GM18873 (cell line): ENCODE data around the gene COL13A1.

ENCODE experiments used
- ATAC-seq: cut with Tn5 transposase; IDR thresholded peaks from one replicate; pipeline ENCODE4 v1.9.1; 2021; ENCODE audit warnings: mild to moderate bottlenecking, moderate library complexity, moderate number of reproducible peaks; ENCODE audit not compliant: unreplicated experiment, low FRiP score

The COL13A1 gene

DNA sequence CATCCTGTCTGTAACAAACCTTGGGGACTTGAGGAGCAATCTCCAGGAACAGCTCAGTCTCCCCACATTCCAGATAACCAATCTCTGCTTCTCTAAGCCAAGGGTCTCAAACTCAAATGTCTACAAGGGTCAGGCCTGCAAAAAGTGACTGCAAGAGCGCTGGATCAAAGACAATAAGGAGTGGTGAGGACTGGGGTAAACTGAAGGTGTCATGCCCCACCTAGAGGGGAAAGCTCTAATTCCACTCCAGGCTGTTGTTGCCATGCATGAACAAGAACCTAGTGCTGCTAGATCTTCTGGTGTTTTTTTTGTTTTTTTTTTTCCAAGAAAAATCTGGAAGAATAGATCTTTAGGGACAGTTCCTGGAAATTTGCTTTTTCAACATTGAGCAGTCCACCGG, 133.1 kb downstream of the COL13A1 start:
- ATAC-seq, result no peak

DNA sequence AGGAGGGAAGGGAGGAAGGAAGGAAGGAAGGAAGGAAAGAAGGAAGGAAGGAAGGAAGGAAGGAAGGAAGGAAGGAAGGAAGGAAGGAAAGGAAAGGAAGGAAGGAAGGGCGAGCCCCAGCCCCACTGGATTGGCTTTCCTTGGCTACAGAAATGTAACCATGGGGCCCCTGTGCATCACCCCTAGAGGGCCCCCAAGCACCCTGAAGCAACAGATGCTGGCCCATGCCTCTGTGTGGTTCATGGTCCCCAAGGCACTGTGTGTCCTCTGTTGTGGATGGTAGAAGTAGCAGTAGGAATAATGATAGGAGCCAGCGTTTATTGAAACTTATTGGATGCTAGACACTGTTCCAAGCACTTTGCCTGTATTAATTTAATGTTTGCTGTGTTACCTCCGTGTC, 134.4 kb downstream of the COL13A1 start:
- ATAC-seq, result no peak

GRCh38 chr10:69938541-69938991, 136.9 kb downstream of the COL13A1 start:
- no peak for ATAC-seq

DNA sequence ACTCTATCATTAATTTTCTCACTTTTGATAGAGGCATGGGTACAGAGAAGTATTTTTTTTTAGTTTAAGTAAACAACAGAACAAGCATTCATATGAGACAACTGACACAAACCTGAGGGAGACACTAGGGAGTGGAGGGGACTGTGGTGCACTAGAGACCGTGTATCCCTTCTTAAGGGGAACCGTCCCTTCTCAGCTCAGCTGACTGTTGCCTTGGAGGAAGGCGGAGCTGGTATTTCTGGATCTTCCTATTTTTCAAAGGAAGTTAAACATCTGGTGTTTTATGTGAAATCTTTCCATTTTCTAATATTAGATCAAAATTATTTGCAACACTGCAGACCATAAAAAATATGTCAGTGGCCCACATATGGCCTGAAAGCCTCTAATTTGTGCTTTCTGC, 137.4 kb downstream of the COL13A1 start:
- no peak for ATAC-seq

- no peak for ATAC-seq
Observed at GRCh38 chr10:69939481-69939880, 137.8 kb downstream of the COL13A1 start.

- ATAC-seq, result no peak
Observed at GRCh38 chr10:69941730-69942129, 140.0 kb downstream of the COL13A1 start.

- ATAC-seq, result no peak
Observed at GRCh38 chr10:69943292-69943820, 141.7 kb downstream of the COL13A1 start.

DNA sequence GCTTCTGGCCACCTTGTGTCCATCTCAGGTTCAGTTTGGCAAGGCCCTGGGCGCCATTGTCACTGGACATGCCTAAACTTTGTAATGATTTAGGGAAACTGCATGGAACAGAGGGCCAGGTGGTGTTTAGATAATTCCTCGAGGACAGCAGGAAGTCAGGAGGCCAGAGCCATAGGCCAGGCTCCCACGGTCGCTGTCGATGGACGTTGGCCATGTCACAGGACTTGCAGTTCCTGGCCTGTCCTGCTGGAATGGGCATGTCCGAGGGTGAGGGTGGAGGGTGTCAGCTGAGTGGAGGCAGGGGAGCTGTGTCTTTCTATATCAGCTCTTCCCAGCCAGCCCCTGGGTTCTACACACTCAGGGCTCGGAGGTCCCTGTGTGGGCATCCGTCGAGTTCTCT, 143.1 kb downstream of the COL13A1 start:
- no peak for ATAC-seq

DNA sequence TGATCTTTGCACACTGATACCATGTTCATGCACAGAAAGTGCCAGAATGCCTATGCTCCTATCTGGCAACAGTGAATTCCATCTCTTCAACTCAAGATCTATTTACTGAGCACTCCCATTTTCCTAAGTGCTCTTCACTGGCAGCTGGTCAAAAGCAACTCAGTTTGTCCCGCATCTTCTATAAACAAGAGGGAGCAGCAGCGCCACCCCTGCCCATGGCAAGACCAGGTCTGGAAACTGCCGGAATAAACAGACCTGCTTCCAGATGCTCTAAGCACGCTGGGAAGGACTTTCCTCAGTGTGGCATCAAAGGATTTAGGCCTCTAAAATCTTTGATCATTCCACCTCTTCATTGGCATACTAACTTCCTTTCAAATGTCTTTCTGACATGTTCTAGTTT, 146.6 kb downstream of the COL13A1 start:
- no peak for ATAC-seq

- ATAC-seq, result no peak
Observed at GRCh38 chr10:69949770-69950169, 148.1 kb downstream of the COL13A1 start.

DNA sequence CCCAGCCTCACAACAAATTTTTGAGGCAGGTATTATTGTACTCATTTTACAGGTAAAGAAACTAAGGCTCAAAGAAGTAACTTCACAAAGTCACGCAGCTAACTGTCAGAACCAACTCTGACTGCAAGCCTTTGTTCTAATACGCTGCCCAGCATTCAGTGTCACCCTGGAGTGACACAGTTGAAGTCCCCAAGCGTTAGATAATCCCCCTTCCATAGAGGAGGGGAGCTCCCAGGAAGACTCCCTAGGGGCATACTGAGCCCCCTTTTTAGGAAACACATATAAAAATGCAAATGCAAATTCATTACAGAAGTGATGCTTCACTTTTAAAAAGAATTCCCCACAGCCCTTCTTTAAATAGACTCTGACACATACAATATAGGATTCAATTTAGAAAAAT, 150.0 kb downstream of the COL13A1 start:
- no peak for ATAC-seq

GRCh38 chr10:69952069-69952800, 150.5 kb downstream of the COL13A1 start:
- no peak for ATAC-seq

GRCh38 chr10:69952821-69953221, 151.1 kb downstream of the COL13A1 start:
- no peak for ATAC-seq

- ATAC-seq, result no peak
Observed at GRCh38 chr10:69953851-69954250, 152.1 kb downstream of the COL13A1 start.

GRCh38 chr10:69955211-69955805, 153.6 kb downstream of the COL13A1 start:
- ATAC-seq, result no peak

DNA sequence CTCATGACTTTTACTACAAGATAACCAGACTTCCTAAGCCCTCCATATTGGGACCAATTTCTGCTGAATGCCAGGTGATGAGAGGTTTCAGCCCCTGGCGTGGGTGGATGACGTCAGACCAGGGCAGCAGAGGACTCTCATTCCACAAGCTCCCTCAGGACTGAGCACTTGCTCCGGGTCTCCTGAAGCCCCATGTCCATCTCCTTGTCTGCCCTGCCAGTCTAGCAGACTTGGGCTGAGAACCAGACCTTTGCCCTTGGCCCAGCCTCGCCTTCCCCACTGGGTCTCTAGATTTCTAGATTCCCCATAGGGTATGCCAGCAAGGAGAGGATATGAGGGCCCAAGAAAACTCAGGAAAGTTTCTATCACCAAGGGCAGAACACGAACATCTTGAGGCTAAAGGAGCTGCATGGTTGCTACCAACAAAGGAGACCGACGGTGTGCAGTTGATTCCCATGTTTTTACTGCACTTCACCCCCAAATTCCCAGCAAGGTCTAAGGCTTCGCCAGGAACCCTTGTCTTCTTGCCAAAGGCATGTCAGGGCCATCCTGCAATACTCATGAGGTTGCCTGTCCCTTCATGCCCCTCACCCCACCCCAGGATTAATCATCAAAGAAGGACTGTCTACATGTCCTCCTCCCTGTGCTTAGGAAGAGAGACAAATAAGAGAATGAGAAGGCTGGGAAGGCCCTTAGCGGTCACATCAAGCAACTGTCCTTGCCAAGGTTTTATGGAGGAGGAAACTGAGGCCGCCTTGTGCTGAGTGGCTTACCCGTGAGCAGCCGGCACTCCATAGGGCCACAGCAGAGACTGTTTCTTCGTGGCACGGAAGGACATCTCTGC, 154.4 kb downstream of the COL13A1 start:
- no peak for ATAC-seq

GRCh38 chr10:69956741-69957230, 155.1 kb downstream of the COL13A1 start:
- ATAC-seq, result no peak

GRCh38 chr10:69957241-69957885, 155.7 kb downstream of the COL13A1 start:
- no peak for ATAC-seq

DNA sequence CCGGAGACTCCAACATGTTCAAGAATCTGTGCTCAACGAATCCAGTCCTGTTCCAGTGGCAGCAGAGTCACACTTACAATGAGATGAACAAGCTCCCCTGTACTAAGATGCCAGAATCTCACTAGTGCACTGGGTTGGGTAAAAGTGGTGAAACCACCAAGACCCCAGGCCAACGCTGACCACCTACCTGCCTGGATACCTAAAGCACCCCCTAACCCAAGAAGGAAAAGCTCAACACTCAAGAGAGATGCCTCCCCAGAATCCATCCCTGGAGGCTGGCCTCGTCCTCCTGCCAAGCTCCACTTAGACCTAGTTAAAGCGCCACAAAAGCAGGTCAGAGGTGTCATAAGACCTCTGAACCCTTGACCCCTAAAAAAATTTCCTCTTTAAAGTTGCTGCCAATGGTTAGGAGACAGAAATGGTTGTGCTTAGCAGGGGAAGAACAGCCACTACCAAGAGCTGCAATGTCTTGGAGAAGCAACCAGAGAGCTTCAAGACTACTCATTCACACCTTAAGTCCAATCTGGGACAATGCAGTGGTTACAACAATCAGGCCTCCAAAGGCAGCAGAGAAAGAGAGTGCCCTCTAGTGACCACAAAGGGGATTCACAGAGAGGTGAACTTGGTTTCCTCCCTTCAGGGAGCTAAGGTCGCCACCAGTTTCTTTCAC, 156.3 kb downstream of the COL13A1 start:
- ATAC-seq, result no peak

DNA sequence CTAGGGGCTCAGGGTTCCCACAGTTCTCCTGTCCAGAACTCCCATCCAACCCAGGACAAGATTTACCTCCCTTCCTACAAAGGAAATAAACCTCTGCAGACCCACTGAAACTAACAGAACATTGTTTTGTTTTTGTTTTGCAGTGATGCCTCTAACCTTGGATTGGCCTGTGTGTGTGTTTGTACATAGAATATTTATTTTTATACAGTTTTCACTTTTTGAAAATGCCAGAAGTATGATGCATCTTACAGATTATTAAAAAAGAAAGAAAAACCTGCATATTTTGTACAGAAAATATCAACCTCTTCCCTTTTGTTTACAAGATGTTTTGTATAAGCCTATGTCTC, 156.8 kb downstream of the COL13A1 start:
- no peak for ATAC-seq
